ENCODE results near the gene ATP5ME.

Gene ATP5ME

GRCh38 chr4:687048-687970, 13.2 kb upstream of the ATP5ME start:
- no peaks in the 10 kb centered on the region for H3K36me3 ChIP-seq (ENCODE audit: insufficient read depth, low read length)
- no peak overlapping the region for H3K9ac ChIP-seq (ENCODE audit: low read length)
- no peaks in the 10 kb centered on the region for H3K9me3 ChIP-seq (ENCODE audit: low read length)
- peak overlapping the region in 1 of 2 donors; percentile 9 for H3K4me3 ChIP-seq (ENCODE audit: low read depth in 1 of 2, low read length in 2 of 2)
- H3K27ac ChIP-seq (ENCODE audit: low read depth, low read length), result no peak overlapping the region
- H3K27me3 ChIP-seq (ENCODE audit: control insufficient read depth in 1 of 2, insufficient read depth in 2 of 2, low read length in 2 of 2), result peaks cover 0 to 31% of the 10 kb centered on the region in 2 donors
- H3K4me1 ChIP-seq (ENCODE audit: insufficient read depth, low read length), result peaks cover 11% of the 10 kb centered on the region

GRCh38 chr4:686413-687040, 12.5 kb upstream of the ATP5ME start:
- Histone ChIP-seq H3K9ac (ENCODE audit: low read length) (no peak overlapping the region), H3K27me3 (ENCODE audit: control insufficient read depth in 1 of 2, insufficient read depth in 2 of 2, low read length in 2 of 2) (peaks cover 0 to 37% of the 10 kb centered on the region in 2 donors), H3K27ac (ENCODE audit: low read depth, low read length) (no peak overlapping the region)

GRCh38 chr4:685679-686412, 11.8 kb upstream of the ATP5ME start:
- H3K4me3 ChIP-seq (ENCODE audit: low read depth in 1 of 2, low read length in 2 of 2), result no peak overlapping the region
- peaks cover 13% of the 10 kb centered on the region for H3K4me1 ChIP-seq (ENCODE audit: insufficient read depth, low read length)
- no peak overlapping the region for H3K27ac ChIP-seq (ENCODE audit: low read depth, low read length)
- H3K9me3 ChIP-seq (ENCODE audit: low read length), result no peaks in the 10 kb centered on the region
- no peaks in the 10 kb centered on the region for H3K36me3 ChIP-seq (ENCODE audit: insufficient read depth, low read length)
- H3K27me3 ChIP-seq (ENCODE audit: control insufficient read depth in 1 of 2, insufficient read depth in 2 of 2, low read length in 2 of 2), result peaks cover 0 to 42% of the 10 kb centered on the region in 2 donors
- no peak overlapping the region for H3K9ac ChIP-seq (ENCODE audit: low read length)

More at GRCh38 chr4:686413-687040, 12.5 kb upstream of the ATP5ME start:
- Histone ChIP-seq H3K36me3 (ENCODE audit: insufficient read depth, low read length) (no peaks in the 10 kb centered on the region), H3K4me1 (ENCODE audit: insufficient read depth, low read length) (peaks cover 11% of the 10 kb centered on the region), H3K9me3 (ENCODE audit: low read length) (no peaks in the 10 kb centered on the region), H3K4me3 (ENCODE audit: low read depth in 1 of 2, low read length in 2 of 2) (no peak overlapping the region)

- H3K27me3 ChIP-seq (ENCODE audit: control insufficient read depth in 1 of 2, insufficient read depth in 2 of 2, low read length in 2 of 2), result peaks cover 3 to 52% of the 10 kb centered on the region in 2 donors
- no peaks in the 10 kb centered on the region for H3K9me3 ChIP-seq (ENCODE audit: low read length)
- H3K9ac ChIP-seq (ENCODE audit: low read length), result no peak overlapping the region
- H3K4me3 ChIP-seq (ENCODE audit: low read depth in 1 of 2, low read length in 2 of 2), result no peak overlapping the region
- H3K4me1 ChIP-seq (ENCODE audit: insufficient read depth, low read length), result peaks cover 17% of the 10 kb centered on the region
- no peaks in the 10 kb centered on the region for H3K36me3 ChIP-seq (ENCODE audit: insufficient read depth, low read length)
- H3K27ac ChIP-seq (ENCODE audit: low read depth, low read length), result no peak overlapping the region
These were observed 10.7 kb upstream of the ATP5ME start for GRCh38 chr4:684623-685327.

- Histone ChIP-seq H3K4me3 (ENCODE audit: low read depth in 1 of 2, low read length in 2 of 2) (no peak overlapping the region), H3K4me1 (ENCODE audit: insufficient read depth, low read length) (peaks cover 13% of the 10 kb centered on the region), H3K27ac (ENCODE audit: low read depth, low read length) (no peak overlapping the region), H3K36me3 (ENCODE audit: insufficient read depth, low read length) (no peaks in the 10 kb centered on the region), H3K9ac (ENCODE audit: low read length) (no peak overlapping the region), H3K27me3 (ENCODE audit: control insufficient read depth in 1 of 2, insufficient read depth in 2 of 2, low read length in 2 of 2) (peaks cover 7 to 53% of the 10 kb centered on the region in 2 donors), H3K9me3 (ENCODE audit: low read length) (no peaks in the 10 kb centered on the region)
These were observed 10.0 kb upstream of the ATP5ME start for GRCh38 chr4:683982-684622.

- peaks cover 10 to 53% of the 10 kb centered on the region in 2 donors for H3K27me3 ChIP-seq (ENCODE audit: control insufficient read depth in 1 of 2, insufficient read depth in 2 of 2, low read length in 2 of 2)
- H3K36me3 ChIP-seq (ENCODE audit: insufficient read depth, low read length), result no peaks in the 10 kb centered on the region
- no peaks in the 10 kb centered on the region for H3K9me3 ChIP-seq (ENCODE audit: low read length)
- H3K27ac ChIP-seq (ENCODE audit: low read depth, low read length), result no peak overlapping the region
- H3K4me3 ChIP-seq (ENCODE audit: low read depth in 1 of 2, low read length in 2 of 2), result no peak overlapping the region
- H3K9ac ChIP-seq (ENCODE audit: low read length), result no peak overlapping the region
- H3K4me1 ChIP-seq (ENCODE audit: insufficient read depth, low read length), result peaks cover 13% of the 10 kb centered on the region
These were observed 9.3 kb upstream of the ATP5ME start for GRCh38 chr4:683247-683897.

- peaks cover 10 to 48% of the 10 kb centered on the region in 2 donors for H3K27me3 ChIP-seq (ENCODE audit: control insufficient read depth in 1 of 2, insufficient read depth in 2 of 2, low read length in 2 of 2)
- no peak overlapping the region for H3K9ac ChIP-seq (ENCODE audit: low read length)
- no peaks in the 10 kb centered on the region for H3K9me3 ChIP-seq (ENCODE audit: low read length)
- no peak overlapping the region for H3K27ac ChIP-seq (ENCODE audit: low read depth, low read length)
- no peaks in the 10 kb centered on the region for H3K36me3 ChIP-seq (ENCODE audit: insufficient read depth, low read length)
- H3K4me1 ChIP-seq (ENCODE audit: insufficient read depth, low read length), result peaks cover 6% of the 10 kb centered on the region
- no peak overlapping the region for H3K4me3 ChIP-seq (ENCODE audit: low read depth in 1 of 2, low read length in 2 of 2)
These were observed 8.6 kb upstream of the ATP5ME start for GRCh38 chr4:682490-683172.

GRCh38 chr4:681736-682451, 7.8 kb upstream of the ATP5ME start:
- no peak overlapping the region for H3K4me3 ChIP-seq (ENCODE audit: low read depth in 1 of 2, low read length in 2 of 2)
- peaks cover 10 to 48% of the 10 kb centered on the region in 2 donors for H3K27me3 ChIP-seq (ENCODE audit: control insufficient read depth in 1 of 2, insufficient read depth in 2 of 2, low read length in 2 of 2)
- H3K9ac ChIP-seq (ENCODE audit: low read length), result no peak overlapping the region

GRCh38 chr4:680928-681645, 7.0 kb upstream of the ATP5ME start:
- Histone ChIP-seq H3K4me1 (ENCODE audit: insufficient read depth, low read length) (peaks cover 6% of the 10 kb centered on the region), H3K36me3 (ENCODE audit: insufficient read depth, low read length) (no peaks in the 10 kb centered on the region), H3K9ac (ENCODE audit: low read length) (no peak overlapping the region), H3K27me3 (ENCODE audit: control insufficient read depth in 1 of 2, insufficient read depth in 2 of 2, low read length in 2 of 2) (peaks cover 10 to 48% of the 10 kb centered on the region in 2 donors), H3K9me3 (ENCODE audit: low read length) (no peaks in the 10 kb centered on the region), H3K27ac (ENCODE audit: low read depth, low read length) (no peak overlapping the region), H3K4me3 (ENCODE audit: low read depth in 1 of 2, low read length in 2 of 2) (peak overlapping the region; percentile 32)

More at GRCh38 chr4:681736-682451, 7.8 kb upstream of the ATP5ME start:
- Histone ChIP-seq H3K4me1 (ENCODE audit: insufficient read depth, low read length) (peaks cover 6% of the 10 kb centered on the region), H3K36me3 (ENCODE audit: insufficient read depth, low read length) (no peaks in the 10 kb centered on the region), H3K27ac (ENCODE audit: low read depth, low read length) (no peak overlapping the region), H3K9me3 (ENCODE audit: low read length) (no peaks in the 10 kb centered on the region)

All from muscle layer of colon (tissue), 2 donors.